Measurements from ENCODE around the gene GRIK2.

GRIK2 gene

DNA sequence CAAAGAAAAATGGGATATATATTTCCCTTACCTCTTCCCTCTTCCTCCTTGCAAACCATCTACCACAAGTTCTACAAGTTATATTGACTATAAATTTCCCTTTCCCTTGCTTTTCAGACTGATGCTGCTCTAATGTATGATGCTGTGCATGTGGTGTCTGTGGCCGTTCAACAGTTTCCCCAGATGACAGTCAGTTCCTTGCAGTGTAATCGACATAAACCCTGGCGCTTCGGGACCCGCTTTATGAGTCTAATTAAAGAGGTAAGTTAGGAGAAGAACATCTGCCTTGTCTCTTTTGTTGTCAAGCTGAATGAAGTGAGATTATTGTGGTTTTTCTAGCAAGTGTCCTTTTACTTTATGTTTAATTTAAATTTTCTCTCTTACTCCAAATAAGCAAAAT, 406.0 kb downstream of the GRIK2 start:
- no peak for DNase-seq (ENCODE audit: low read depth)

DNA sequence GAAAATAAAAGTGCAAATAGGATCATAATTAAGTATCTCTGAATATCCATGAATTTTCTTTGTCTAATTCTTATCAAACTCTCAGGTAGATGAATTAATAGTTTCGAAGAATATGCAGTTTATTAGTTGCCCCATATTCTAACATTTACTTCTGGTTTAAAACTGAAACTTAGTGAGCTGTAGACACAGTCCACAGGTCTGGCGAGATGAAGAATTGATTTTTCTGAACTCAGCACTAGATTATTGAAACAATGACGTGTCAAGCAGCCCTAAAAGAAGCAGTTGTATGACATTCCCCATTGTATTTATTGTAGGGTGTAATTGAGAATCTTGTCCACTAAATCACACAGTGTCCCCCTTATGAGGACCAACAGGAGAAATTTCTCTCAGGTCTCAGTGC, 407.1 kb downstream of the GRIK2 start:
- no peak for DNase-seq (ENCODE audit: low read depth)

DNA sequence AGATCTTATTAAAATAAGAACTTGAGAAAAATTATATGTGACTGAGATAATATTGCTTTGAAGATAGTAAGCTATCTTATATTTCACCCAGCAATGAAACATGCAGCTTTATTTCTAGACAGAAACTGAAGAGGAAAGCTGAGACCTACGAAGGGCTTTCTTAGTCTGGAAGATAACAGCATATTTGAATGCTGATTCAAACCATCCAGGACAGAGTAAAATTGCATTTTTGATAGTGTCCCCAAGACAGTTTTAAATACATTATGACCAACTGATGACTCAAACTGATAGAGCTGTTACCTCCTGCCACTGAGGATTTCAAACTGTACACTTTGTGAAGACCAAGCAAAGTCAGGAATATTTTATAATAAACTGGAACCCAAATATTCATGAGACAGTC, 409.6 kb downstream of the GRIK2 start:
- no peak for DNase-seq (ENCODE audit: low read depth)

GRCh38 chr6:101806241-101806640, 412.7 kb downstream of the GRIK2 start:
- DNase-seq (ENCODE audit: low read depth), result no peak

- DNase-seq (ENCODE audit: low read depth), result no peak
Measured at GRCh38 chr6:101811108-101811507, 417.6 kb downstream of the GRIK2 start.

- DNase-seq (ENCODE audit: low read depth), result no peak
Measured at GRCh38 chr6:101816716-101817115, 423.2 kb downstream of the GRIK2 start.

GRCh38 chr6:101818051-101818450, 424.5 kb downstream of the GRIK2 start:
- no peak for DNase-seq (ENCODE audit: low read depth)

- DNase-seq (ENCODE audit: low read depth), result no peak
Measured at GRCh38 chr6:101824551-101825345, 431.2 kb downstream of the GRIK2 start.

DNA sequence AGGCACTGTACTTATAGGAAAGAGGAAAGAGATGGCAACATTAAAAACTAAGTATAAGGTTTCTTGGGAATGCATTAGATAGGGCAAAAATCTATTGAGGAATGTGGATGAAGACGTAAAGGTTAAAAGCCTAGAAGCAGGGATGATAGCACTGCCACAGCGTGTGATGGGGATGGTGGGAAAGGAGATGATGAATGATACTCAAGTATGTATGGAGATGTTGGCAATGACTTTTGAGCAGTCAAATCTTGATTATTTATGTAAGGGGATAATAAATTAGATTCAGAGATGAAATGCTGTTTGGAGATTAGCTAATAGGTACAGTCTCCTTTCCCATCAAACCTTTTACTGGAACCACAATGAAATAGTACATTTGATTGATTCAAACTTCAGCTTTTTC, 432.8 kb downstream of the GRIK2 start:
- DNase-seq (ENCODE audit: low read depth), result no peak

DNA sequence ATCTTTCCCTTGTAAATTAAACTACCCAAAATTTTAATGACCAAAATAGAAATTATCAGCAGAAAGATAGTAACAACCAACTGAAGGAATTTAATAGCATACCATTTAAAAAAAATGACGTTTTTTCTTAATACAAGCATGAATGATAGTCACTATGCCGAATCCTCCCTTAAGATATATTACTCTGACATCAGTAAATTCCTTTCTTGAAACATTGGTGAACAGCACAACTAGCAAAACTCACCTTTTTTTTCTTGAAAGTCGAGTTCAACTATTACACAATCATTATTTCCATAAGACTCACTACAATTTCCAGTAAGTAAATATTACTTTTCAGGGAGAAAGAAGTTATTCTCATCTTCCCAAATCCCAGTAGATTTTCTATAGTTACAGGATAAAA, 433.2 kb downstream of the GRIK2 start:
- no peak for DNase-seq (ENCODE audit: low read depth)

DNA sequence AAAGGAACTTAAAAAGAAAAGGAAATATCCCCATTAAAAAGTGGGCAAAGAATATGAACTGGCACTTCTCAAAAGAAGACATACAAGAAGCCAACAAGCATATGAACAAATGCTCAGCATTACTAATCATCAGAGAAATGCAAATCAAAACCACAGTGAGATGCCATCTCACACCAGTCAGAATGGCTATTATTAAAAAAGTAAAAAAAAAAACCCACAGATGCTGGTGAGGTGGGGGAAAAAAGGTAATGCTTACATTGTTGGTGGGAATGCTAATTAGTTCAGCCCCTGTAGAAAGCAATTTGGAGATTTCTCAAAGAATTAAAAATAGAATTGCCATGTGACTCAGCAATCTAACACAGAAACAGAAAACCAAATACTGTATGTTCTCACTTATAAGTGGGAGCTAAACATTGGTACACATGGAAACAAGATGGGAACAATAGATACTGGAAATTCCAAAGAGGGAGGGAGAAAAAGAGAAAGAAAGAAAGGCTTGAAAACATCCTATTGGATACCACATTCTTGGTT, 437.1 kb downstream of the GRIK2 start:
- no peak for DNase-seq (ENCODE audit: low read depth)

- no peak for DNase-seq (ENCODE audit: low read depth)
Measured at GRCh38 chr6:101832371-101832770, 438.9 kb downstream of the GRIK2 start.

- no peak for DNase-seq (ENCODE audit: low read depth)
Measured at GRCh38 chr6:101840100-101840499, 446.6 kb downstream of the GRIK2 start.

- no peak for DNase-seq (ENCODE audit: low read depth)
Measured at GRCh38 chr6:101845172-101845571, 451.7 kb downstream of the GRIK2 start.

- DNase-seq (ENCODE audit: low read depth), result no peak
Measured at GRCh38 chr6:101845621-101846020, 452.1 kb downstream of the GRIK2 start.

DNA sequence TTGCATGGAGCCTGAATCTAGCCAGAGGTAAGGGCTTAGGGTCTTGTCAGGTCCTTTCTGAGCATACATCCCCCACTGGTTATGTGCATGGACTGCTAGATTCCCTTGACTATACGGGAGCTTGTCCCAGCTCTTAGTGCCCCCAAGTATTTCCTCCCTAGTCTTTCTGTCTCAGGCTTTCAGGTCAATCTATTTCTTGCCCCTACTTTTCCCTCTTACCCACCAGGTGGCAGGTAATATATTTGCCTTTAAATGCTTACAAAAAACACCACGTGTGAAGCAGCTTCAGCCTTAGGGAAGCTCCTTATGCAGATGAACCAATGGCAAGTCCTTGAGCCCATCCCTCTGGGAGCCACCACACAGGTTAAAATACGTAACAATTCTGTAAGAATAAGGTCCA, 454.2 kb downstream of the GRIK2 start:
- no peak for DNase-seq (ENCODE audit: low read depth)

GRCh38 chr6:101851911-101852310, 458.4 kb downstream of the GRIK2 start:
- no peak for DNase-seq (ENCODE audit: low read depth)

- no peak for DNase-seq (ENCODE audit: low read depth)
Measured at GRCh38 chr6:101853231-101854085, 459.9 kb downstream of the GRIK2 start.

DNA sequence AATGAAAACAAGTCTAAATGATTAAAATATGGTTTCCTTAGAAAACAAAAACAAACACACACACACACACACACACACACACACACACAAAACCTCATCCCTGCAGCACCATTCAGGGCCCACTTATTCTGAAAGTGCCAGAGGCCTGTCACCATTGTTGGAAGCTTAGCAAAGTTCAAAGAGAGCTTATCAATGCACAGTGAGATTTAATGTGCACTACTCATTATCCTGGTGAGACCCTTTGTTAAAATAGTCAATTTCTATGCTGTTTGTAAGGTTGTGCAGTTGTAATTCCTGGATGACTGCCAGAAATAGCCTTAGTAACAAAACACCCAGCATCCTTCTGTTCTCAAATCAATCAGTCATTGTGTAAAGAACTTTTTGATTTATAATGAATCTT, 482.9 kb downstream of the GRIK2 start:
- DNase-seq (ENCODE audit: low read depth), result no peak

DNA sequence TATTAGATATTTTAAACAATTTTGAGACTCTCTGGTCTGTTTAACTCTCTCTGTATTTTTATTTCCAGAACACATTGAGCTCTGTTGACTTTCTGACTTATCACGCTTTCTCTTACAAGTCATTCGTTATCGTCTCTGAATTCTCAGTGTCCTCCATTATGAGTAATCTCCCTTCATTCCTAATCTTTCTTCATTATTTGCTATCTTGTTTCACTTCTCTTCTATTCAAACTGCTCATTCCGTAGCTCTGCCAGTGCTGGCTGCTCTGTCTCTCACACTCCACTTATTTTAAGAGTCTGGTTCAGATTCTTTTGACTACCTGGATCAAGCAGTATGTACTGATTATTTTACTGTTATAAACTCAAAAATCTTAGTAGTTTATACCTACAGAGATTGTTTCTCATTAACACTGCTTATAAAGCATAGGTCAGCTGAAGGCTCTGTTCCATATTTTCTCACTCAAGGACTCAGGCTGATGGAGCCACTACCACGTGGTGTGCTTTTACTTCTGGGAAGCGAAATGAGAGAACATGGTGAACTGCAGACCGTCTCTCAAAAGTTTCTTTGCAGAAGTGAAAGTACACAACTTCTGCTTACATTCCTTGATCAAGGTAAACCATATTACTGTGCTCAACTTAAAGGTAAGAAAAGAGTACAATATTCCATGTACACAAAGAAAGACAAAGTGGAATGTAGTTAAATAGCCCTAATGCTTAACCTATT, 485.2 kb downstream of the GRIK2 start:
- no peak for DNase-seq (ENCODE audit: low read depth)

DNA sequence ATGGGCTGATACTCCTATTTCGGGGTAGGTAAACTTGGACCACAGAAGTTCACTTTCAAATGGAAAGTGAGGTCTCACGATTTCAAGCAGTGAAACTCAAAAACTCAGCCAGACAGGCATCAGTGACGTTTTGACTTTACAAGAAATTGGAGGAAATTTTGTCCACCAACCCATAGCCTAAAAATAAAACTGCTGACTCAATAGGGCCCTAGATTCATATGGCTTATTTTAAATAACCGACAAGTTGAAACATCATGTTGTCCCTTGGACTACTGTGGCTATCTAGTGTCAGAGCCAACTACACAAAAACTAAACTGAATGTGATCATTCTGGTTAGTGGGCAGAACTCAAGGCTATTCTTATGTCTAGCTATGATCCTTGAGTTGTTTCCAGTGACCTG, 486.3 kb downstream of the GRIK2 start:
- DNase-seq (ENCODE audit: low read depth), result no peak

GRCh38 chr6:101883505-101883904, 490.0 kb downstream of the GRIK2 start:
- no peak for DNase-seq (ENCODE audit: low read depth)

Data from T-helper 22 cell (primary cell).